T-helper 1 cell treated with Interleukin-12 subunit alpha and Interleukin-12 subunit beta and Interleukin-4 antibody, amounts not matched to agents 30 μg/mL and 1 μg/mL, for 36 hours (primary cell): ENCODE measurements around the gene PPM1H.

Experiments used
- H3K27ac Mint-ChIP-seq: one replicate; pipeline ENCODE4 v1.8.0; 2021; ENCODE audit warnings: mild to moderate bottlenecking, mixed read lengths
- H3K27me3 Mint-ChIP-seq: one replicate; pipeline ENCODE4 v1.8.0; 2021; ENCODE audit warnings: low read depth, mixed read lengths
- H3K36me3 Mint-ChIP-seq: one replicate; pipeline ENCODE4 v1.8.0; 2021; ENCODE audit warnings: low read depth, mixed read lengths
- H3K4me1 Mint-ChIP-seq: one replicate; pipeline ENCODE4 v1.8.0; 2021; ENCODE audit warnings: low read depth, mixed read lengths
- H3K4me3 Mint-ChIP-seq: one replicate; pipeline ENCODE4 v1.8.0; 2021; ENCODE audit warnings: mild to moderate bottlenecking, moderate library complexity, mixed read lengths
- H3K9me3 Mint-ChIP-seq: one replicate; pipeline ENCODE4 v1.8.0; 2021; ENCODE audit warnings: mixed read lengths

PPM1H gene

DNA sequence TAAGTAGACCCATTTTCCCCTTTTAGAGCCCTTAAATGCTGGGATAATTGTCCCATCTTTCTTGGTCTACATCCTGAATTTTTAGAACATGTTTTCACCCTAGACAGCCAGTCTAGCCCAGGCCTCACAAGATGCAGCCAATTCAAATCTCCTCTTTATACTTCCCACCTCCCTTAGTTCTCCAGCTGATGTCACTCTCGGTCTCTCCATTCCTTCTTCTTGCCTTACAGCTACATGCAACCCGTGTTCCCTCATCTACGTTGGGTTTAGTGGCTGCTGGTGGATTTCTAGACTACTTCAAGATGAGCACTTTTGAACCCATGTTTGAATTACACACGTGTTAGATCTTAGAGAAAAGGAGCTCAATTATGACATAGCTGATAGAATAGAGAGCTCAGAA is 132.0 kb downstream of the PPM1H start:
- H3K27me3 Mint-ChIP-seq: peaks cover 5% of the 10 kb centered on the region
- H3K27ac Mint-ChIP-seq: no peak overlapping the region
- H3K9me3 Mint-ChIP-seq: no peaks in the 10 kb centered on the region
- H3K36me3 Mint-ChIP-seq: no peaks in the 10 kb centered on the region
- no peak overlapping the region for H3K4me3 Mint-ChIP-seq
- H3K4me1 Mint-ChIP-seq: no peaks in the 10 kb centered on the region

GRCh38 chr12:62802321-62802720 is 132.6 kb downstream of the PPM1H start:
- Mint-ChIP-seq H3K27me3 (peaks cover 5% of the 10 kb centered on the region), H3K9me3 (no peaks in the 10 kb centered on the region), H3K27ac (no peak overlapping the region), H3K4me1 (no peaks in the 10 kb centered on the region), H3K36me3 (no peaks in the 10 kb centered on the region), H3K4me3 (no peak overlapping the region)

DNA sequence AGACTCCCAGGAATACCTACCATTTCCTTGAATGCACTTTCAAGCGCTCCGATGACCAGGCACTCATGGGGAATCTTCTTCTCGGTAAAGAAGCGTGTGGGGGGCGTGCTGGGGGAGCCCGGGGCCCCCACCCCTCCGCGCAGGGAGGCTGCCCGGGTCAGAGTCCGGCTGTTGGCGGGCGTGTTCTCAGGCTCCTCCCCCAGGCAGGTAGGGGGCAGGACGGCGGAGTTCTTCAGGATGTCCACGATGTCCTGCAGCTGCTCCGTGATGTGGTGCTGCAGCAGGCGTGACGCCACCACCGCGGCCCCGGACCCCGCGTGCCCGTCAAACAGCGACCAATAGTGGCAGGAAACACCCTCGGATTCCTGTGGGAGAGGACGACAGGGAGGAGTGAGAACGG is 133.2 kb downstream of the PPM1H start:
- peaks cover 7% of the 10 kb centered on the region for H3K27me3 Mint-ChIP-seq
- no peaks in the 10 kb centered on the region for H3K9me3 Mint-ChIP-seq
- no peak overlapping the region for H3K4me3 Mint-ChIP-seq
- no peak overlapping the region for H3K27ac Mint-ChIP-seq
- no peaks in the 10 kb centered on the region for H3K4me1 Mint-ChIP-seq
- H3K36me3 Mint-ChIP-seq: no peaks in the 10 kb centered on the region

GRCh38 chr12:62800707-62801400 is 134.1 kb downstream of the PPM1H start:
- H3K4me1 Mint-ChIP-seq: no peaks in the 10 kb centered on the region
- H3K27ac Mint-ChIP-seq: no peak overlapping the region
- H3K27me3 Mint-ChIP-seq: peaks cover 14% of the 10 kb centered on the region
- H3K4me3 Mint-ChIP-seq: no peak overlapping the region
- no peaks in the 10 kb centered on the region for H3K36me3 Mint-ChIP-seq
- H3K9me3 Mint-ChIP-seq: no peaks in the 10 kb centered on the region

- no peaks in the 10 kb centered on the region for H3K36me3 Mint-ChIP-seq
- H3K4me1 Mint-ChIP-seq: no peaks in the 10 kb centered on the region
- no peaks in the 10 kb centered on the region for H3K9me3 Mint-ChIP-seq
- peaks cover 13% of the 10 kb centered on the region for H3K27me3 Mint-ChIP-seq
- no peak overlapping the region for H3K4me3 Mint-ChIP-seq
- H3K27ac Mint-ChIP-seq: no peak overlapping the region
Measured at GRCh38 chr12:62799766-62800406, 135.1 kb downstream of the PPM1H start.

GRCh38 chr12:62799126-62799736 is 135.7 kb downstream of the PPM1H start:
- no peaks in the 10 kb centered on the region for H3K4me1 Mint-ChIP-seq
- H3K36me3 Mint-ChIP-seq: no peaks in the 10 kb centered on the region
- H3K4me3 Mint-ChIP-seq: no peak overlapping the region
- H3K27ac Mint-ChIP-seq: no peak overlapping the region
- H3K9me3 Mint-ChIP-seq: no peaks in the 10 kb centered on the region
- peaks cover 13% of the 10 kb centered on the region for H3K27me3 Mint-ChIP-seq

GRCh38 chr12:62794218-62794583 is 140.7 kb downstream of the PPM1H start:
- Mint-ChIP-seq H3K27ac (no peak overlapping the region), H3K9me3 (no peaks in the 10 kb centered on the region), H3K36me3 (no peaks in the 10 kb centered on the region), H3K27me3 (peaks cover 26% of the 10 kb centered on the region), H3K4me1 (peaks cover 3% of the 10 kb centered on the region), H3K4me3 (no peak overlapping the region)

DNA sequence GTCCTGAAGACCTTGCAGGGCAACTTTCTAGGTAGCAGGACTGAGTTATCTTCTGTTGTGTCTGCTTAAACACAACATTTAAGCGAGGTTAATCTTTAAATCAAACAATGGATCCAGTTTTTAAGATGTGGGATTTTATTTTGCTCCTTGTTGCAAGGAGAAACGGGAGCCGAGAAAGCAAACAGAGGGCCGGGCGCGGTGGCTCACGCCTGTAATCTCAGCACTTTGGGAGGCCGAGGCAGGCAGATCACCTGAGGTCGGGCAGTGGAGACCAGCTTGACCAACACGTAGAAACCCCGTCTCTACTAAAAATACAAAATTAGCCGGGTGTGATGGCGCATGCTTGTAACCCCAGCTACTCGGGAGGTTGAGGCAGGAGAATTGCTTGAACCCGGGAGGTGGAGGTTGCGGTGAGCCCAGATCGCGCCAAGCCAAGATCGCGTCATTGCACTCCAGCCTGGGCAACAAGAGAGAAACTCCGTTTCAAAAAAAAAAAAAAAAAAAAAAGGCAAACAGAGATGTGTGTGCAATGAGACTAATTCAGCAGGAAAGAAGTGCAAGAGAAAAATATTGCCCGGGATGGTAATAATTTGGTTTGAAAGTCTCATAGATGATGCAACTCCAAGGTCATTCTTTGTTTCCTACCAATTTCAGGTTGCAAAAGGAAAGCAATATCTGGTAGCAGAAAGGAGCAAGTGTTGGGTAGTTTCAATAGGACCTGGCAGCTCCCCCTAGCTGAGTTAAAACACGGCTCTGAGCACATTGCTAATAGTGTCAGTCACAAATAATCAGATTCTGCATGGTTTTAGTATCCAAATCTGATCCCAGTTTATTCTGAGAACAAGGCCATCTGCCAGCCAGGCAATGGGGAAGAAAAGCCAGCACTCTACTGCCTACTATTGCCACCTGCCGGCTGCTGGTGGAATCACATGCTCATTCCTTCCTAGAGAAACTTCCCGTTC is 141.4 kb downstream of the PPM1H start:
- Mint-ChIP-seq H3K27ac (no peak overlapping the region), H3K9me3 (no peaks in the 10 kb centered on the region), H3K36me3 (no peaks in the 10 kb centered on the region), H3K4me1 (peaks cover 3% of the 10 kb centered on the region), H3K27me3 (peaks cover 26% of the 10 kb centered on the region), H3K4me3 (no peak overlapping the region)

- Mint-ChIP-seq H3K36me3 (no peaks in the 10 kb centered on the region), H3K9me3 (no peaks in the 10 kb centered on the region), H3K4me3 (no peak overlapping the region), H3K27ac (no peak overlapping the region), H3K27me3 (peaks cover 26% of the 10 kb centered on the region), H3K4me1 (peaks cover 3% of the 10 kb centered on the region)
Measured at GRCh38 chr12:62792236-62792870, 142.6 kb downstream of the PPM1H start.

DNA sequence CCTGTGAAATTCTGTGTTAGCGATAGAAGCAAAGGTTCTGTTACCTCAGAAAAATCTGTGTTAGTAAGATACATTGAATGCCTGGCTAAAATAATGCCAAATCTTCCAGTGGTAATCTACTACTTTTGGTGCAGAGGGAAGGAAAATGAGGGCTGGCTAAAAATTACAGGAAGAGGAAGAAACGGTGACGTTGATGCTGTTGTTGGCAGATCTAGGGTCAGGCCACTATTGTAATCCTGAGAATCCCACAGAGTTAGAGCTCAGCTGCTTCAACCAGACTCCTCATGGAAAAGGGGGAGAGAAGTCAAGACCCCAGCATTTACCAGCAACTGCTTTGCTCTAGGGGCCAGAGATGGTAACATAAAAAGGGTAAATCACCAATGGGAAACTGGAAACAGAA is 145.1 kb downstream of the PPM1H start:
- no peaks in the 10 kb centered on the region for H3K36me3 Mint-ChIP-seq
- H3K4me1 Mint-ChIP-seq: peaks cover 15% of the 10 kb centered on the region
- no peak overlapping the region for H3K27ac Mint-ChIP-seq
- H3K4me3 Mint-ChIP-seq: no peak overlapping the region
- peaks cover 12% of the 10 kb centered on the region for H3K27me3 Mint-ChIP-seq
- no peaks in the 10 kb centered on the region for H3K9me3 Mint-ChIP-seq

DNA sequence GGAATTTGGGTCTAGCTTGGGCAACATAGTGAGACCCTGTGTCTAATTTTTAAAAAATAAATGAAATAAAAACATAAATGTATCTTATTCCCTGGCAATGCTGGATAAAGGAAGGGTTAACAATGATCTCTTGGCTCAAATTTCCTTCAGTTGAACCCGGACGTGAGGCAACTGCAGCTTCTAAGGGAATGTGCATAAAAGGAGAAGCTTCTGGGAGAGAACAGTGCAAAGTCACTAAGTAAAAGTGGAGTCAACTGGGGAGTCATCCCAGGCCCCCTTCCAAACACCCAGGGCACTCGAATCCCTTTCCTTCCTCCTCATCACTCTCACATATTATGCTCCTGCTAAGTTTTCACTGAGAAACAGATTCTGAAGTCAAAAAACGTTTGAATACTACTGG is 147.3 kb downstream of the PPM1H start:
- no peaks in the 10 kb centered on the region for H3K9me3 Mint-ChIP-seq
- H3K4me1 Mint-ChIP-seq: peaks cover 12% of the 10 kb centered on the region
- H3K36me3 Mint-ChIP-seq: no peaks in the 10 kb centered on the region
- H3K4me3 Mint-ChIP-seq: no peak overlapping the region
- H3K27ac Mint-ChIP-seq: no peak overlapping the region
- peaks cover 10% of the 10 kb centered on the region for H3K27me3 Mint-ChIP-seq

GRCh38 chr12:62787023-62787422 is 147.9 kb downstream of the PPM1H start:
- no peak overlapping the region for H3K4me3 Mint-ChIP-seq

GRCh38 chr12:62785941-62786559 is 148.9 kb downstream of the PPM1H start:
- Mint-ChIP-seq H3K9me3 (no peaks in the 10 kb centered on the region), H3K27me3 (peaks cover 10% of the 10 kb centered on the region), H3K27ac (no peak overlapping the region), H3K36me3 (no peaks in the 10 kb centered on the region), H3K4me3 (no peak overlapping the region), H3K4me1 (peaks cover 12% of the 10 kb centered on the region)

More at GRCh38 chr12:62787023-62787422, 147.9 kb downstream of the PPM1H start:
- Mint-ChIP-seq H3K27ac (no peak overlapping the region), H3K9me3 (no peaks in the 10 kb centered on the region), H3K27me3 (peaks cover 10% of the 10 kb centered on the region), H3K4me1 (peaks cover 12% of the 10 kb centered on the region), H3K36me3 (no peaks in the 10 kb centered on the region)

DNA sequence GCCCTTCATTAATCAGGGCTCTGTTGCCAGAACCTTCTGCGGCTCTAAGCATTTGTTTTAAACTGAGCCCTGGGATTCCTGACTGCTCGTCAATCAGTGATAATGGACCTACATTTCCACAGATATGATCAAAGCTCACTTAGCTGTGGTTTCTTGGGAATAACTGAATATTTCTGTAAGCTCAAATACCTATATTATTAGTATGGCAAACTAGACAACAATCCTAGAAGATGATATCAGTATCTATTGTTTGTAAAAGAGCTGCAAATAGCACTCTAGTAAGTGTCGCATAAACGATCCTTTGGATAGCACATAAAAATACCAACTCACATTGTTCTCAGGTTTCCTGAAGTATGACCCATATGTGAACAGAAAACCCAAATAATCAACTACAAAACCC is 150.4 kb downstream of the PPM1H start:
- no peaks in the 10 kb centered on the region for H3K36me3 Mint-ChIP-seq
- no peaks in the 10 kb centered on the region for H3K9me3 Mint-ChIP-seq
- H3K4me1 Mint-ChIP-seq: peaks cover 12% of the 10 kb centered on the region
- H3K4me3 Mint-ChIP-seq: no peak overlapping the region
- no peak overlapping the region for H3K27ac Mint-ChIP-seq
- H3K27me3 Mint-ChIP-seq: no peaks in the 10 kb centered on the region
